GM21619 (cell line): ENCODE data around the gene MAML3.
"Not testable (repeated sequence)": the region's sequence is repeated elsewhere in the genome, so short reads cannot be mapped to it uniquely, and the experiment has no call there.

Source experiments
- ATAC-seq: cut with Tn5 transposase; IDR thresholded peaks from one replicate; pipeline ENCODE4 v1.9.1; 2021; ENCODE audit not compliant: unreplicated experiment

Gene MAML3

GRCh38 chr4:139969635-139970266 is 184.2 kb downstream of the MAML3 start:
- ATAC-seq = no peak

DNA sequence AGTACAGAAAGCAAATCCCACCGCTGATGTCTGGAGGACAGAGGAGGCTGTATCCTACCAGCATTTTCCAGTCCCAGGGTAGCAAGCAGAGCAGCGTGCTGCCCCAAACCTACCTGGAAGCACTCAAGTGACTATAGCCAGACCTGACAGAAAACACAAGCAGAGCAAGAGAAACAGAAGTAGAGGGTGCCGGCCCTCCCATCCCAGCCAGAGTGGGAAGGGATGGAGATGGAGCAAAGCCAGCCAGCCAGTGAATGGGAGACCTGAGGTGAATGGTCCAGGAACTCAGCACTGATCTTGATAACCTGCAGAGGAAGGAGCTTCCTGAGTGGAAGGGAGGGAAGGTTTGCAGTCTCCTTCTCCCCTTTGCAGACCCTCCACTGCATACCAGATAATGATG is 185.2 kb downstream of the MAML3 start:
- no peak for ATAC-seq

- ATAC-seq = no peak
These were observed 187.6 kb downstream of the MAML3 start for GRCh38 chr4:139966383-139966782.

DNA sequence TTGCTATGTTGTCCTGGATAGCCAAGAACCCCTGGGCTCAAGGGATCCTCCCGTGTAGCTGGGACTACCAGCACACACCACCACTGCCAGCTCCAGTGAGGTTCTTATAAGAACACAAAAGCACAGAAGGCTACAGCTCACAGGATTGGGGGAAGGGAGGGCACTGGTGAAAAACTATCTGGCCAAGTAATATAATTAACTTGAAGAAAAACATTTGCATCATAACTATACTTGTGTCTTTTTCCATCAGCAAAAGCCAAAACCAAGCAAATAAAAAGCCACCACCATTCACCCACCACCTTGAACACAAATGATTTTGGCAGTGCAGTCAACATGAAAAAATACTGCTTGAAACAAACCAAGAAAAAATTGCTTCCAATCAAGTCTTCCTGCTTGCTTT is 188.2 kb downstream of the MAML3 start:
- ATAC-seq = no peak

- no peak for ATAC-seq
These were observed 190.3 kb downstream of the MAML3 start for GRCh38 chr4:139963708-139964107.

- no peak for ATAC-seq
These were observed 191.8 kb downstream of the MAML3 start for GRCh38 chr4:139962130-139962684.

DNA sequence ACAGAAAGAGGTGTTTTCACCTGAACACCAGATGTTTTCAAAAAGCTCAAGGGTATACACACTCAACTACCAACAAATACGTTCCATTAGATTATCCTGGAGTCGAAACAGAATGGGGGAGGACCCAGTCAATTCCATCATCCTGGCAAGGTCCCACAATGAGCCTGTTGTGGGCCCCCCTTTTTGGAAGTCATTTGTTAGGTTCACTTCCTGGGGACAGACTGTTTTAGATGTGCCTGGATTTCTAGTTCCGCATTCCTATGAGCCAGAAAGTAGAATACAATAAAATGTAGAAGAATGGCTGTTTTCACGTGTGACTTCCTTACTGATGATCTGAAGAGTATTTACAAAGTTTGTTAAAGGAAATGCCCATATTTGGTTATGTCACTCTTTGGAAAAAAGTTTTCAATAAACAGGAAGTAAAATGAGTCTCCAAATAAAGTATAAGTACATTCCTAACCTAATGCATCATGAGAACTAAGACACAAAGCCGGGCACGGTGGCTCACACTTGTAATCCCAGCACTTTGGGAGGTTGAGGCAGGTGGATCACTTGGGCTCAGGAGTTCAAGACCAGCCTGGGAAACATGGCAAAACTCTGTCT is 192.5 kb downstream of the MAML3 start:
- ATAC-seq = no peak

- ATAC-seq = no peak
These were observed 194.6 kb downstream of the MAML3 start for GRCh38 chr4:139959396-139959795.

GRCh38 chr4:139958739-139959098 is 195.3 kb downstream of the MAML3 start:
- ATAC-seq = no peak

DNA sequence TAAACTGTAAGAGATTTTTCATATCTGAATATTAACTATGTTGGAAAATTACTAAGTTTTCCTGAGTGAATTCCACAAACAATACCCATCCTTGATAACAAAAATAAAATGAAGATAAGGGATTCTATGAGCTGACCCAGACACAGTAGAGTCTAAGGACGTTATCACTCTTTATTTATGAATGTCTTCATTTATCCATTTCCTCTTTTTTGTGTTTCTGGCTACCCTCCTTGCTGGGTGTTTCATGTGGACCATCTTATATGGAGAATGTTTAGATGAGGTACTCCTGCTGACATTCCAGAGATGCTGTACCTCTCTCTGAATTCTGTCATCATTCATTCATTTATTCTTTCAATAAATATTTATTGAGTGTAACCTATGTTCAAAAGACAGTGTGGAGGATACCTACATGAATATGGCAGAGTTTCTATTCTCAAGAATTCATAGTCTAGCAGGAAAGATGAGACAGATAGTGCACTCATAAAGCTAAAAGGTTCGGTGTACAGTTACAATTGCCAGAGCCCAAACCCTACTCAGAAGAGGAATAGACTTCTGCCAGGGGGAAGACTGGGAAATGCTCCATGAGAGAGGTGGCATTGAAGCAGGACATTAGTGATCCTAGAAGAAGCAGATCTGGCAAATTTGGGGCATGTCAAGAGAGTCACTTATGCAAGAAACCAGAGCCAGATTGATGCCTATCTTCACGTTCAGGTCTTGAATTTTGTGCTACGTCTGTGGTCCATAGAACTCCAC is 195.8 kb downstream of the MAML3 start:
- ATAC-seq = no peak

- ATAC-seq = no peak
These were observed 196.9 kb downstream of the MAML3 start for GRCh38 chr4:139957065-139957464.

DNA sequence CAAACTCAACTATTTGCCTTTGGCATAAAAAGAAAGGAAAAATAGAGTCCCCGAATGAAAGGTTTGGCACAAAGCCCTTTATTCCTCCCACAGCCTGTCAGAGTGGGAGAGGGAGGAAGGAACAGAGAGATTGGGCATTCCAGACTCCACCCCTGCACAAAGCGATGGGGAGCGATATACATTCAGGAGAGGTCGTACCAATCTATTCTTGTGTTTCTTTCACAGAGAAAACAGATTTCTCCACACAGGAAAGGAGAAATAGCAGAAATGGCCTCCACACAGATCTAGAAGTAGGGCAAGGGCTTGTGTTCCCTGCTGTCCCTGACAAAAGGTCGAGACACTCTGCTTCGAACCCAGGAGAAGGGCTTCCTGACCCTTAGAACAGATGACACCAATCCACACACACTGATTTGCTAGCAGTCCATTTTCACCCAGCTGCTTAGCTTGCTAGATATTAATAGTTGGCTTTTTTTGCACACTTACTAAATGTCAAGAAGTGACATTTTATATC is 197.4 kb downstream of the MAML3 start:
- no peak for ATAC-seq

GRCh38 chr4:139955600-139955999 is 198.4 kb downstream of the MAML3 start:
- no peak for ATAC-seq

DNA sequence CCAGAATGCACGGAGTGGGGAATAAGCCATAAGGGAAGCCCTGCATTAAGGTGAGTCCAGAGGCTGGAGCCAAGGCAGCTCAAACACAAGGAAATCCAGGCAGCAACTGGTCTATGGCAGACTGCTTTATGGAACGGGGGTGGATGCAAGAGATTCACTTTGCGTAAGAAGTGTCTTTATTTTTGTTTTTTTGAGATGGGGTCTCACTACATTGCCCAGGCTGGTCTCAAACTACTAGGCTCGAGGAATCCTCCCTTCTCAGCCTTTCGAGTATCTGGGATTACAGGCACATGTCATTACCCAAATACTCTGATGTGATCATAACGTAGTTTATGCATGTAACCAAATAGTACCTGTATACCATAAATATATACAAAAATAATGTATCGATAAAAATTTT is 199.5 kb downstream of the MAML3 start:
- no peak for ATAC-seq

DNA sequence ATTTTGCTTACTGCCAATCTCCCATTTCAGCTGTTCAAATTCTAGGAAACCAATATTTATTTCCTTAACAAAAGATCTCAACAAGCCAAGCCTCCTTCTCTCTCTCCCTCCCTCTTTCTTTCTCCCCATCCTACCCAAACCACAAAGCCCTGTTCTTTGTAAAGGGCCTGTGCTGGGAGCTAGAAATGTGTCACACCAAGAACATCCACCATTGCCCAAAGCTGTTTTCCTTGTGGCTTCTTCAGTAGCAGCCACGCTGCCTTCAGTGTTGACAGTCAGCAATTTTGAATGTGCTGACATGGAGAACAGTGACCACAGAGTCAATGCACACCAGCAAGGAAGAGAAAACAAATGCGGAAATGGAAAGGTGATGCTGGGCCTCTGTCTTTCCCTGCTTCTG is 203.0 kb downstream of the MAML3 start:
- peak; percentile 18 for ATAC-seq

GRCh38 chr4:139950568-139950967 is 203.4 kb downstream of the MAML3 start:
- peak; percentile 91 for ATAC-seq

- ATAC-seq = not testable (repeated sequence)
These were observed 209.1 kb downstream of the MAML3 start for GRCh38 chr4:139944916-139945315.

GRCh38 chr4:139943277-139943676 is 210.7 kb downstream of the MAML3 start:
- ATAC-seq = no peak

- ATAC-seq = no peak
These were observed 211.7 kb downstream of the MAML3 start for GRCh38 chr4:139942241-139942640.

- no peak for ATAC-seq
These were observed 213.4 kb downstream of the MAML3 start for GRCh38 chr4:139940600-139940999.

GRCh38 chr4:139938414-139938813 is 215.6 kb downstream of the MAML3 start:
- ATAC-seq = no peak

- no peak for ATAC-seq
These were observed 218.1 kb downstream of the MAML3 start for GRCh38 chr4:139935911-139936310.
